Rectal smooth muscle tissue (tissue), 1 donor: ENCODE results near the gene SULT1A3.
"Not testable (repeated sequence)": the region's sequence is repeated elsewhere in the genome, so short reads cannot be mapped to it uniquely, and the experiment has no call there.

ENCODE experiments used
- H3K27ac ChIP-seq: one replicate; pipeline ENCODE4 v1.7.0; 2013; ENCODE audit warnings: low read depth, low read length, inconsistent platforms
- H3K27me3 ChIP-seq: one replicate; pipeline ENCODE4 v1.7.0; 2013; ENCODE audit warnings: low read length; ENCODE audit not compliant: control insufficient read depth, insufficient read depth
- H3K36me3 ChIP-seq: one replicate; pipeline ENCODE4 v1.7.0; 2013; ENCODE audit warnings: low read length; ENCODE audit not compliant: control insufficient read depth, insufficient read depth
- H3K4me1 ChIP-seq: one replicate; pipeline ENCODE4 v1.7.0; 2013; ENCODE audit warnings: low read length; ENCODE audit not compliant: control insufficient read depth, insufficient read depth
- H3K4me3 ChIP-seq: one replicate; pipeline ENCODE4 v1.7.0; 2013; ENCODE audit warnings: low read length
- H3K9ac ChIP-seq: one replicate; pipeline ENCODE4 v1.7.0; 2013; ENCODE audit warnings: low read length

SULT1A3 gene

DNA sequence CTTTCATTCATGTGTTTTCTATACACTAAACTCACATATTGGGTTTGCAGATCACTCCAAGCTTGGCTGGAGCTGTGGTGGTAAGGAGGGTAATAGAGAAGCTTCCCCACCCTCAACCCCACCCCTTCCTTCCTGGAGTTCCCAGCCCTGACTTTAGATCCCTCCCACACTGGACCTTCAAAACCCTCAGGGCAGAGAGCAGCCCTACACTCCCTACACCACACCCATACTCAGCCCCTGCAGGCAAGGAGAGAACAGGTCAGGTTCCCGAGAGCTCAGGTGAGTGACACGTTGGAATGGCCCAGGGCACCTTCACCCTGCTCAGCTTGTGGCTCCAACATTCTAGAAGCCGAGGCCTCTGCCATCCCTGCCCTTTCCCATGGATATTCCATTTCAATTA lies at the start of gene SULT1A3:
SULT1A3 (plus strand) TSS at position 207 of the 400 bp plus-strand sequence. CDS start 1,474 bp downstream, outside the sequence.
- not testable (repeated sequence) for H3K4me3 ChIP-seq, H3K27me3 ChIP-seq, H3K36me3 ChIP-seq, H3K9ac ChIP-seq, H3K27ac ChIP-seq, H3K4me1 ChIP-seq

DNA sequence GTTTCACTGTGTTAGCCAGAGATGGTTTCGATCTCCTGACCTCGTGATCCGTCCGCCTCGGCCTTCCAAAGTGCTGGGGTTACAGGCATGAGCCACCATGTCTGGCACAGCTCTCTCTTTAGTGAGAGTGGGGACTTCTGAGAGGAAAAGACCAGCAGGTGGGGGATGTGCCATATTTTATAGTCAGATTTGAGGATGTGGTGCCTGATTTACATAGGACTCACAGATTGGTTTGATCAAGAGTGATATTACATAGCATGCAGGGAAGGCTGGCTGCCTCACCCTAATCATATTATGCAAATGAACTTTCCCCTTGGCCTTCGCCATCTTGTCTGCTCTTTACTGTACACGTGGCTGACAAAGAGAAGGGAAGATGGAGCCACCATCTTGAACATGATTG lies 48.0 kb upstream of the SULT1A3 start:
- H3K9ac ChIP-seq: no peak overlapping the region
- H3K27me3 ChIP-seq: no peaks in the 10 kb centered on the region
- H3K4me1 ChIP-seq: no peaks in the 10 kb centered on the region
- H3K4me3 ChIP-seq: no peak overlapping the region
- no peak overlapping the region for H3K27ac ChIP-seq
- no peaks in the 10 kb centered on the region for H3K36me3 ChIP-seq

DNA sequence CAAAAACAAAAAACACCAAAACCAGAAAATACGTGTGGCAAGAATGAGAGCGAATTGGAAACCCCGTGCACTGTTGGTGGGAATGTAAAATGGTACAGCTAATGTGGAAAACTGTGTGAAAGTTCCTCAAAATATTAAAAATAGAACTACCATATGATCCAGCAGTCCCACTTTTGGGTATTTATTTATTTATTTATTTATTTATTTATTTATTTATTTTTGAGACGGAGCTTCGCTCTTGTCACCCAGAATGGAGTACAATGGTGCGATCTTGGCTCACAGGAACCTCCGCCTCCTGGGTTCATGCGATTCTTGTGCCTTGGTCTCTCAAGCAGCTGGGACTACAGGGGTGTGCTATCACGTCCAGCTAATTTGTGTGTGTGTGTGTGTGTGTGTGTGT lies 46.5 kb upstream of the SULT1A3 start:
- Histone ChIP-seq H3K4me3 (no peak overlapping the region), H3K9ac (no peak overlapping the region), H3K4me1 (no peaks in the 10 kb centered on the region), H3K27me3 (no peaks in the 10 kb centered on the region), H3K36me3 (no peaks in the 10 kb centered on the region), H3K27ac (no peak overlapping the region)

- Histone ChIP-seq H3K4me1 (no peaks in the 10 kb centered on the region), H3K4me3 (no peak overlapping the region), H3K36me3 (no peaks in the 10 kb centered on the region), H3K27ac (no peak overlapping the region), H3K27me3 (no peaks in the 10 kb centered on the region), H3K9ac (no peak overlapping the region)
Measured at GRCh38 chr16:30155188-30155587, 43.9 kb upstream of the SULT1A3 start.

DNA sequence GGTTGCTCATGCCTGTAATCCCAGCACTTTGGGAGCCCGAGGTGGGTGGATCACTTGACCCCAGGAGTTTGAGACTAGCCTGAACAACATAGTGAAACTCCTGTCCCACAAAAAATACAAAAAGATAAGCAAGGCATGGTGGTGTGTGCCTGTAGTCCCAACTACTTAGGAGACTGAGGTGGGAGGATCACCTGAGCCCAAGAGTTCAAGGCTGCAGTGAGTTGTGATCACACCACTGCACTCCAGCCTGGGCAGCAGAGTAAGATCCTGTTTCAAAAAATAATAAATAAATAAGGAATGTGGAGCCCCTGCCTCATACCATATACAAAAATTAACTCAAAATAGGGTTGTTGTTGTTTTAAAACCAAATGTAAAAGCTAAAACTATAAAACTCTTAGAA lies 41.8 kb upstream of the SULT1A3 start:
- H3K9ac ChIP-seq: no peak overlapping the region
- no peaks in the 10 kb centered on the region for H3K27me3 ChIP-seq
- H3K36me3 ChIP-seq: no peaks in the 10 kb centered on the region
- no peak overlapping the region for H3K4me3 ChIP-seq
- H3K27ac ChIP-seq: no peak overlapping the region
- no peaks in the 10 kb centered on the region for H3K4me1 ChIP-seq

DNA sequence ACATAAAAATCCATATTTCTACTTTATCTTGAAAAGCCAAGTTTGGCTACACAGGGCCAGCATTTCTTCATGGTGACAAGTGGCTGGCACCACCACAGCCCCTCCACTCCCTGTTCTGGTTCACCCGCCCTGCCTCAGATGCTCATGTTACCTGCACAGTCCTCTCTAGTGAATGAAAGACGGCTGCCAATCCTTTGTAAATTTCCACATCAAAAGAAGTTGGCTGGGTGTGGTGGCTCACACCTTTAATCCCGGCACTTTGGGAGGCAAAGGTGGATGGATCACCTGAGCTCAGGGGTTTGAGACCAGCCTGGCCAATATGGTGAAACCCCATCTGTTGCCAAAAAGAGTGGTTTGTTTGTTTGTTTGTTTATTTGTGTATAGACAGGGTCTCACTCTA lies 35.5 kb upstream of the SULT1A3 start:
- no peaks in the 10 kb centered on the region for H3K36me3 ChIP-seq
- no peak overlapping the region for H3K9ac ChIP-seq
- no peaks in the 10 kb centered on the region for H3K4me1 ChIP-seq
- H3K27ac ChIP-seq: no peak overlapping the region
- no peak overlapping the region for H3K4me3 ChIP-seq
- H3K27me3 ChIP-seq: no peaks in the 10 kb centered on the region

DNA sequence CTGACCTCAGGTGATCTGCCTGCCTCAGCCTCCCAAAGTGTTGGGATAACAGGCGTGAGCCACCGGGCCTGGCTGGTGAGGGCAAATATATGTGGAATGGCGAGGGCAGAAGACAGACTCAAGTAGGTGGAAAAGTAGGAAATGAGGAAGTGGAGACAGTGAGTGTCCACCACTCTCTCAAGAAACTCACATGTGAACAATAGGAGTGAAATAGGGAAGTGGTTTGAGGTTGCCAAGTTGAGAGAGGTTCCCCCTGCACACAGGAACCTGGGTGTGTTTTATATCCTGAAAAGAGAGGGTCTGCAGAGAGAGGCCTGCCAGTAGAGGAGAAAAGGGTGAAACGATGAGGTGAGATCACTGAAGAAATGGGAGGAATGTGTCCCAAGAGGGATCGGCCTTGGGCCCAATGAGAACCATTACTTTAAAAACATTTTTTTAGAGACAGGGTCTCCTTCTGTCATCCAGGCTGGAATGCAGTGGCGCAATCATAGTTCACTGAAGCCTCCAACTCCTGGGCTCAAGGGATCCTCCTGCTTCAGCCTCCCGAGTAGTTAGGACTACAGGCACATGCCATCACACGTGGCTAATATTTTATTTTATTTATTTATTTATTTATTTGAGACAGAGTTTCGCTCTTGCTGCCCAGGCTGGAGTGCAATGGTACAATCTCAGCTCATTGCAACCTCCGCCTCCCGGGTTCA lies 32.7 kb upstream of the SULT1A3 start:
- Histone ChIP-seq H3K9ac (no peak overlapping the region), H3K4me3 (no peak overlapping the region), H3K27ac (no peak overlapping the region), H3K36me3 (no peaks in the 10 kb centered on the region), H3K4me1 (no peaks in the 10 kb centered on the region), H3K27me3 (no peaks in the 10 kb centered on the region)

- not testable (repeated sequence) for H3K27ac ChIP-seq, H3K9ac ChIP-seq, H3K36me3 ChIP-seq, H3K4me3 ChIP-seq, H3K27me3 ChIP-seq, H3K4me1 ChIP-seq
Measured at GRCh38 chr16:30168746-30169145, 30.3 kb upstream of the SULT1A3 start.

DNA sequence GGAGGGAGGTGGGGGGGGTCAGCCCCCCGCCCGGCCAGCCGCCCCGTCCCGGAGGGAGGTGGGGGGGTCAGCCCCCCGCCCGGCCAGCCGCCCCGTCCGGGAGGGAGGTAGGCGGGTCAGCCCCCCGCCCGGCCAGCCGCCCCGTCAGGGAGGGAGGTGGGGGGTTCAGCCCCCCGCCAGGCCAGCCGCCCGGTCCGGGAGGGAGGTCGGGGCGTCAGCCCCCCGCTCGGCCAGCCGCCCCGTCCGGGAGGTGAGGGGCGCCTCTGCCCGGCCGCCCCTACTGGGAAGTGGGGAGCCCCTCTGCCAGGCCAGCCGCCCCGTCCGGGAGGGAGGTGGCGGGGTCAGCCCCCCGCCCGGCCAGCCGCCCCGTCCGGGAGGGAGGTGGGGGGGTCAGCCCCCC lies 29.6 kb upstream of the SULT1A3 start:
- not testable (repeated sequence) for H3K36me3 ChIP-seq, H3K27me3 ChIP-seq, H3K27ac ChIP-seq, H3K9ac ChIP-seq, H3K4me1 ChIP-seq, H3K4me3 ChIP-seq

GRCh38 chr16:30170145-30170544 lies 28.9 kb upstream of the SULT1A3 start:
- H3K27me3 ChIP-seq, H3K27ac ChIP-seq, H3K4me1 ChIP-seq, H3K4me3 ChIP-seq, H3K9ac ChIP-seq, H3K36me3 ChIP-seq: not testable (repeated sequence)

GRCh38 chr16:30173054-30173453 lies 26.0 kb upstream of the SULT1A3 start:
- H3K9ac ChIP-seq: no peak overlapping the region

GRCh38 chr16:30176876-30177275 lies 22.2 kb upstream of the SULT1A3 start:
- not testable (repeated sequence) for H3K27ac ChIP-seq, H3K4me1 ChIP-seq, H3K4me3 ChIP-seq, H3K9ac ChIP-seq, H3K36me3 ChIP-seq, H3K27me3 ChIP-seq

More at GRCh38 chr16:30173054-30173453, 26.0 kb upstream of the SULT1A3 start:
- H3K4me3 ChIP-seq: no peak overlapping the region
- H3K27me3 ChIP-seq: no peaks in the 10 kb centered on the region
- H3K27ac ChIP-seq: no peak overlapping the region
- H3K36me3 ChIP-seq: no peaks in the 10 kb centered on the region
- H3K4me1 ChIP-seq: no peaks in the 10 kb centered on the region

DNA sequence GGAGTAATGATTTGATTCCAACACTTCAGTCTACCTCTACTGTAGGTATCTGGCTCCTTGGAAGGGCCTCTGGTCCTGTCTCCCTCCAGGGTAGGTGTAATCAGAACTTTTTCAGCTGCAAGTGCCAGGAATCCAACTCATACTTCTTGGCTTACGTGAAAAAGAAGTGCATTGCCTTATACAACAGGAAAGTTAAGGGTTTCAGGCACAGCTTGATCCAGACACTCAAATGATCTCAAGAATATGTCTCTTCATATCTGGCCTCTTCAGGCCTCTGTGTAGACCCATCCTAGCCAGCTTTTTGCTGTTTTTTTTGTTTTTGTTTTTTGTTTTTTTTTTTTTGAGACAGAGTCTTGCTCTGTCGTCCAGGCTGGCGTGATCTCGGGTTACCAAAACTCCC lies 19.9 kb upstream of the SULT1A3 start:
- no peaks in the 10 kb centered on the region for H3K4me1 ChIP-seq
- no peak overlapping the region for H3K27ac ChIP-seq

More for the DNA sequence above, 19.9 kb upstream of the SULT1A3 start:
- no peak overlapping the region for H3K9ac ChIP-seq
- no peaks in the 10 kb centered on the region for H3K36me3 ChIP-seq
- H3K4me3 ChIP-seq: no peak overlapping the region
- H3K27me3 ChIP-seq: no peaks in the 10 kb centered on the region
